HepG2 (cell line): Measurements from ENCODE around the gene FGF4. TPM values are rescaled to one million over a fixed set of nuclear protein-coding genes. Genes with fewer than 3 reads are reported as not detected.

Experiments
- ATAC-seq: fragments of 200-7000 bp; cut with Tn5 transposase; 3 replicates; pipeline ENCODE4 v1.9.1; 2020; ENCODE audit warnings: mild to moderate bottlenecking, moderate library complexity
- BruUV-seq: library from RNA; stranded (reverse); fragments of 400-500 nt; replicated peaks from 2 replicates; lab custom pipeline; 2021; lab: Mats Ljungman, UMichigan
- CTCF ChIA-PET: fragments of 300-600 bp; formaldehyde crosslinking; extraction: SDS; loops from one replicate; lab custom pipeline; 2021; ENCODE audit warnings: low total read pairs, inconsistent platforms, low intra/inter-chr PET ratio; lab: Yijun Ruan, JAX
- POLR2A ChIA-PET: fragments of 350-600 bp; sonication (Branson Sonifier 250); formaldehyde crosslinking; loops from one replicate; lab custom pipeline; 2020; ENCODE audit warnings: antibody characterized with exemption, inconsistent platforms; lab: Yijun Ruan, JAX
- DNase-seq: peaks from one replicate; pipeline ENCODE4 v3.0.0-alpha.2; 2015; ENCODE audit warnings: low spot score
- FAIRE-seq: peaks from 3 replicates; lab custom pipeline; 2011; peaks lifted over from hg19 to GRCh38; lab: Jason Lieb, UNC
- H2AFZ ChIP-seq: one replicate; pipeline ENCODE4 v1.6.1; 2011; ENCODE audit warnings: low read length, inconsistent platforms
- H3K27ac ChIP-seq: fragments of 300-600 bp; 3 replicates; pipeline ENCODE4 v1.8.0; 2011; ENCODE audit warnings: mixed run types, mild to moderate bottlenecking, mixed read lengths, low read length, inconsistent platforms; ENCODE audit not compliant: insufficient read depth; ENCODE audit errors: extremely low read length
- H3K27me3 ChIP-seq, 2 experiments: fragments of 200-600 bp in 1 of 2; 2 replicates in 1 of 2; 3 replicates in 1 of 2; pipeline versions ENCODE4 v1.6.0 to v1.8.0; 2011; ENCODE audit warnings: low read length in 2 of 2, mild to moderate bottlenecking in 2 of 2, moderate library complexity in 2 of 2, inconsistent platforms in 1 of 2; ENCODE audit not compliant: insufficient read depth in 2 of 2, control insufficient read depth in 1 of 2
- H3K36me3 ChIP-seq, 2 experiments: fragments of 200-600 bp in 1 of 2; replicated peaks in 1 of 2; 2 replicates in 1 of 2; 3 replicates in 1 of 2; pipeline versions ENCODE4 v1.5.1 to v1.8.0; 2011; ENCODE audit warnings: low read length in 2 of 2, inconsistent platforms in 1 of 2; ENCODE audit not compliant: insufficient read depth in 2 of 2, control insufficient read depth in 1 of 2
- H3K4me1 ChIP-seq: 2 replicates; pipeline ENCODE4 v1.5.1; 2012; ENCODE audit warnings: low read length, inconsistent platforms; ENCODE audit not compliant: insufficient read depth
- H3K4me2 ChIP-seq: 2 replicates; pipeline ENCODE4 v1.6.0; 2011; ENCODE audit warnings: low read depth, low read length, inconsistent platforms
- H3K4me3 ChIP-seq, 3 experiments: fragments of 200-600 bp in 1 of 3; sonication (generic), shearing (Covaris generic) in 1 of 3; replicated peaks in 1 of 3; 2 replicates each; pipeline ENCODE4 v1.5.1; 2011 to 2016; ENCODE audit warnings: low read length in 3 of 3, inconsistent platforms in 2 of 3, low read depth in 2 of 3, mild to moderate bottlenecking in 2 of 3, control low read depth in 1 of 3, mixed read lengths in 1 of 3; ENCODE audit not compliant: insufficient read depth in 1 of 3
- H3K79me2 ChIP-seq: one replicate; pipeline ENCODE4 v1.6.1; 2011; ENCODE audit warnings: low read length, inconsistent platforms; ENCODE audit not compliant: insufficient read depth
- H3K9ac ChIP-seq: 2 replicates; pipeline ENCODE4 v1.6.0; 2011; ENCODE audit warnings: mild to moderate bottlenecking, low read depth, low read length, inconsistent platforms; ENCODE audit not compliant: insufficient read depth
- H3K9me3 ChIP-seq: 2 replicates; pipeline ENCODE4 v1.5.1; 2012; ENCODE audit warnings: mild to moderate bottlenecking, low read length
- H4K20me1 ChIP-seq: 2 replicates; pipeline ENCODE4 v1.6.0; 2011; ENCODE audit warnings: inconsistent platforms, mild to moderate bottlenecking, low read length, moderate library complexity; ENCODE audit not compliant: insufficient read depth
- CHCHD3 ChIP-seq: sonication (generic); formaldehyde crosslinking; IDR thresholded peaks from 2 replicates; pipeline ENCODE4 v1.8.0; 2022; ENCODE audit warnings: mild to moderate bottlenecking, missing genetic modification reagents, moderate library complexity
- KDM6A ChIP-seq: IDR thresholded peaks from 2 replicates; pipeline ENCODE4 v1.6.1; 2016; ENCODE audit warnings: low read depth
- NFKBIZ ChIP-seq: IDR thresholded peaks from 2 replicates; pipeline ENCODE4 v1.6.1; 2018; ENCODE audit warnings: missing genetic modification reagents, missing compliant biosample characterization
- RARG ChIP-seq: sonication (generic); formaldehyde crosslinking; IDR thresholded peaks from 2 replicates; pipeline ENCODE4 v1.4.0; 2020; ENCODE audit warnings: low read depth, mild to moderate bottlenecking, missing genetic modification reagents
- RBM22 ChIP-seq: fragments of 200-400 bp; formaldehyde crosslinking; optimal IDR thresholded peaks from 2 replicates; pipeline ENCODE3; 2017; ENCODE audit warnings: mild to moderate bottlenecking, low read length, moderate library complexity
- SIX4 ChIP-seq: sonication (generic); formaldehyde crosslinking; IDR thresholded peaks from 2 replicates; pipeline ENCODE4 v1.4.0; 2020; ENCODE audit warnings: missing genetic modification reagents
- TBL1XR1 ChIP-seq: fragments of 150-350 bp; IDR thresholded peaks from 2 replicates; pipeline ENCODE4 v1.6.1; 2014; ENCODE audit warnings: borderline replicate concordance, low read length; ENCODE audit not compliant: partially characterized antibody
- ZMYM2 ChIP-seq: sonication (generic); formaldehyde crosslinking; IDR thresholded peaks from 2 replicates; pipeline ENCODE4 v1.8.0; 2022; ENCODE audit warnings: mild to moderate bottlenecking, missing genetic modification reagents
- ZNF362 ChIP-seq: sonication (generic); formaldehyde crosslinking; IDR thresholded peaks from 2 replicates; pipeline ENCODE4 v1.4.0; 2020; ENCODE audit warnings: missing genetic modification reagents, mild to moderate bottlenecking, borderline replicate concordance
- ZSCAN9 ChIP-seq: IDR thresholded peaks from 2 replicates; pipeline ENCODE4 v1.6.1; 2016; ENCODE audit warnings: borderline replicate concordance
- WGBS: methylation state at CpG from one replicate; pipeline ENCODE4 v1.1.6; 2017; ENCODE audit warnings: low lambda C conversion rate; 5-methylcytosine and 5-hydroxymethylcytosine counted together
- in situ Hi-C: cut with HindIII; loops from 2 replicates; pipeline ENCODE4 v1.10.0; 2017; ENCODE audit warnings: low pct_unique_long_range_greater_than_20kb; ENCODE audit not compliant: extremely low pct_ligation_motif_present
- intact Hi-C: fragments of 100-400 bp; cut with micrococcal nuclease; formaldehyde crosslinking; loops from one replicate; pipeline ENCODE4 v1.10.0; 2022; ENCODE audit not compliant: unreplicated experiment
- polyA plus RNA-seq, 8 experiments: library from polyadenylated mRNA; depleted of rRNA in 3 of 8; stranded (reverse) in 7 of 8; unstranded in 1 of 8; fragments of >200 nt; fragmentation: Illumina TruSeq in 4 of 8; extraction: Trizol in 4 of 8; gene quantifications; 2 replicates each; pipeline versions ENCODE4 v1.2.1 to v1.2.3, GENCODE V29; 2011 to 2016; ENCODE audit warnings: low read depth in 4 of 8, missing spikeins in 1 of 8, mixed read lengths in 1 of 8; ENCODE audit not compliant: insufficient read depth in 1 of 8
- total RNA-seq, 5 experiments: library from RNA; depleted of rRNA; stranded (reverse); fragments of >200 nt; fragmentation: Illumina TruSeq; extraction: Trizol; gene quantifications; 2 replicates each; pipeline ENCODE4 v1.2.3, GENCODE V29; 2016; ENCODE audit warnings: low read depth in 1 of 5
- TF ChIP-seq, protein P1 (sequence below): sonication (generic); formaldehyde crosslinking; IDR thresholded peaks from 2 replicates; pipeline ENCODE4 v1.4.0; 2020; ENCODE audit warnings: missing genetic modification reagents
- TF ChIP-seq, protein P2 (sequence below): sonication (generic); formaldehyde crosslinking; IDR thresholded peaks from 2 replicates; pipeline ENCODE4 v1.8.0; 2023; ENCODE audit warnings: mild to moderate bottlenecking, missing genetic modification reagents

FGF4 gene
- total and polyA plus RNA-seq, 2 of the 13 experiments (the other 11 are each of a cell fraction or from before 2014, with no cell fraction given): not detected

- Histone ChIP-seq H3K9me3 (no peaks in the 10 kb centered on the region), H2AFZ (no peak overlapping the region), H3K9ac (no peak overlapping the region), H4K20me1 (no peaks in the 10 kb centered on the region), H3K27me3 (peaks cover 6 to 27% of the 10 kb centered on the region in 2 experiments; a peak in 4 of 5 replicates), H3K79me2 (no peaks in the 10 kb centered on the region), H3K27ac (no peak overlapping the region), H3K4me1 (no peaks in the 10 kb centered on the region), H3K4me3 (no peak overlapping the region), H3K4me2 (no peak overlapping the region), H3K36me3 (no peaks in the 10 kb centered on the region)
- intact Hi-C loops: no loop called here
- BruUV-seq: no TSS peak
- ChIA-PET CTCF (no interaction called here), POLR2A (no interaction called here)
- FAIRE-seq (no peak), DNase-seq (no peak), ATAC-seq (no peak; the same call in 1 of the 3 replicates)
- in situ Hi-C loops: no loop called here
- TF ChIP-seq RARG (CRISPR knock-in tag) (no peak), NFKBIZ (CRISPR knock-in tag) (no peak)
- WGBS: 9% methylated on average over 8 of the region's 11 CpGs
These were observed 24.1 kb downstream of the FGF4 start for GRCh38 chr11:69750875-69751597.

DNA sequence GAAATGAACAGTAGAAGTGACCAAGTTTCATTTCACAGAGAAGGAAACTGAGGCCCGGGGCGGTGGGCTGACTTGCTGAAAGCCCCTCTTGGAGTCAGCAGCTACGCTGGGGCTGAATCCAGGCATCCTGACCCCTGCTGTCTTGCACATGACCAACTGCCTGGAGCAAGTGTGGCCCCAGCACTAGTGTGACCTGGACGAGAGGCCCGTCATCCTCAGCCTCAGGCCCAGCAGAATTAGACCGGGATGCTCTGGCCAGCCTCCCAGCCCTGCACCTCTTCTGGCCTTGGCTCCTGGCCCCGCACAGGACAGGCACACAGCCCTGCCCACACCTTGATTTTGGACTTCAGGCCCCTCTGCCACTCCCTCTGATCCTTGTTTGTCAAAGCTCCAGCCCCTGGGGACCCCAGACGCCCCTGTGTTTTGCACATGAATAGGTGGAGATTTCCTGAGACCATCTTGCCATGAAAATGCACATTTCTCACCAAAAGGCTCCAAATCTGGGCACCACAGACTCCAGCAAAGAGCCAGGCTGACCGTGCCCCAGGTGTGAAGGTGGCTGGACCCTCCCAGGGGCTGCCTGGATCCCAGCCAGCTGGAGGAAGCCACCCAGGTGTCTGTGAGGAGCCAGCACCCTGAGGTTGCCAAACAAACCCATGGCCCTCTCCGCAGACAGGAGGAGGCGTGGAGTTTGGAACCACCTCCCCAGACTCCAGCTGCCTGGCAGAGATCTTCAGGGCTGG is 24.9 kb downstream of the FGF4 start:
- Histone ChIP-seq H3K27ac (no peak overlapping the region), H3K4me2 (no peak overlapping the region), H2AFZ (no peak overlapping the region), H3K36me3 (no peaks in the 10 kb centered on the region), H3K9me3 (no peaks in the 10 kb centered on the region), H3K4me3 (no peak overlapping the region), H3K4me1 (no peaks in the 10 kb centered on the region), H4K20me1 (no peaks in the 10 kb centered on the region), H3K79me2 (no peaks in the 10 kb centered on the region), H3K9ac (no peak overlapping the region), H3K27me3 (peaks cover 6 to 32% of the 10 kb centered on the region in 2 experiments; a peak in 4 of 5 replicates)
- ChIA-PET CTCF (no interaction called here), POLR2A (no interaction called here)
- no TSS peak for BruUV-seq
- ATAC-seq (no peak), FAIRE-seq (no peak), DNase-seq (no peak)
- WGBS: 0% methylated on average over 3 of the region's 11 CpGs
- intact Hi-C loops: no loop called here
- in situ Hi-C loops: no loop called here
- TF ChIP-seq TBL1XR1 (no peak), KDM6A (CRISPR knock-in tag) (no peak), RBM22 (no peak), SIX4 (no peak), ZMYM2 (no peak), ZSCAN9 (no peak), CHCHD3 (CRISPR knock-in tag) (no peak), ZNF362 (CRISPR knock-in tag) (no peak)
- TF ChIP-seq, protein P1, sequence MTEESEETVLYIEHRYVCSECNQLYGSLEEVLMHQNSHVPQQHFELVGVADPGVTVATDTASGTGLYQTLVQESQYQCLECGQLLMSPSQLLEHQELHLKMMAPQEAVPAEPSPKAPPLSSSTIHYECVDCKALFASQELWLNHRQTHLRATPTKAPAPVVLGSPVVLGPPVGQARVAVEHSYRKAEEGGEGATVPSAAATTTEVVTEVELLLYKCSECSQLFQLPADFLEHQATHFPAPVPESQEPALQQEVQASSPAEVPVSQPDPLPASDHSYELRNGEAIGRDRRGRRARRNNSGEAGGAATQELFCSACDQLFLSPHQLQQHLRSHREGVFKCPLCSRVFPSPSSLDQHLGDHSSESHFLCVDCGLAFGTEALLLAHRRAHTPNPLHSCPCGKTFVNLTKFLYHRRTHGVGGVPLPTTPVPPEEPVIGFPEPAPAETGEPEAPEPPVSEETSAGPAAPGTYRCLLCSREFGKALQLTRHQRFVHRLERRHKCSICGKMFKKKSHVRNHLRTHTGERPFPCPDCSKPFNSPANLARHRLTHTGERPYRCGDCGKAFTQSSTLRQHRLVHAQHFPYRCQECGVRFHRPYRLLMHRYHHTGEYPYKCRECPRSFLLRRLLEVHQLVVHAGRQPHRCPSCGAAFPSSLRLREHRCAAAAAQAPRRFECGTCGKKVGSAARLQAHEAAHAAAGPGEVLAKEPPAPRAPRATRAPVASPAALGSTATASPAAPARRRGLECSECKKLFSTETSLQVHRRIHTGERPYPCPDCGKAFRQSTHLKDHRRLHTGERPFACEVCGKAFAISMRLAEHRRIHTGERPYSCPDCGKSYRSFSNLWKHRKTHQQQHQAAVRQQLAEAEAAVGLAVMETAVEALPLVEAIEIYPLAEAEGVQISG (CRISPR knock-in tag): no peak
- TF ChIP-seq, protein P2, sequence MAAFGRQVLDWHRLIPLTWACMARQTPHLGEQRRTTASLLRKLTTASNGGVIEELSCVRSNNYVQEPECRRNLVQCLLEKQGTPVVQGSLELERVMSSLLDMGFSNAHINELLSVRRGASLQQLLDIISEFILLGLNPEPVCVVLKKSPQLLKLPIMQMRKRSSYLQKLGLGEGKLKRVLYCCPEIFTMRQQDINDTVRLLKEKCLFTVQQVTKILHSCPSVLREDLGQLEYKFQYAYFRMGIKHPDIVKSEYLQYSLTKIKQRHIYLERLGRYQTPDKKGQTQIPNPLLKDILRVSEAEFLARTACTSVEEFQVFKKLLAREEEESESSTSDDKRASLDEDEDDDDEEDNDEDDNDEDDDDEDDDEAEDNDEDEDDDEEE (CRISPR knock-in tag): no peak
